ENCODE data around the gene SHD.

DNA sequence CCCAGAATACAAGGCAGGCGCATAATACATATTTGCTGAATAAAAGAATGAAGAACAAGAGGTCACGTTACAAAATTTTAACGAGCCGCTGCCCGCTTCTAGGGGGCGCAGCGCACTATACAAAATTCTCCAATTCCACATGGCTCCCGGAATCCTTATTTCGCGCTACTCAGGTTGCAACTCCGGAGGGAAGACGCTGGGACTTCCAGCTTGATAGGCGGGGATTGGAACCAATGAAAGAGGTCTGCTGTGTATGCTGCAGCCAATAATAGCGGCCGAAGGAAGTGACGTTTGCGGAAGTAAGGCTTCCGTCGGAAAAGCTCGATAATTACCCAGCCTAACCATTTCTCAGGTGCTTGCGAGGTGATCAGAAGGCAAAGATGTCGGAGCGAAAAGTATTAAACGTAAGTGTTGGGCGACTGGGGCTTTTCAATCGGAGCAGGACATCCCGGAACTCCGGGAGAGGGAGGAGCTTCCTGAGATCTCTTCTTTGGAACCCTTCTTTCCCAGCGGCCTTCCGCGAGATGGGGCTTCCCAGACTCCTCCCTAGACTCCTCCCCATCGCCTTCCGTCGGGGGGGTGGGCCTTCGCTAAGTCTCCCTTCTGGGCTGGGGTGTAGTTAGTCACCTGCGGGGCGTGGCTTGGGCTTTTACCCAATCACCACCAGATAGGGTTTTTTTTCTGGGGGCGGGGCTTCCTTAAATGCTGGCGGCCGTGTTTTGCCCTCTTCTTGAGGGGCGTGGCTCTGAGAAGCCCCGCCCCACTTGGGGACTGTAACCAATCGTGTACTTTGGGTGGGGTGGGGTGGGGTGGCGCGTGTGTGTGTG, 32.1 kb upstream of the SHD start, which contains the start of gene YJU2:
- TF ChIP-seq, protein P1, sequence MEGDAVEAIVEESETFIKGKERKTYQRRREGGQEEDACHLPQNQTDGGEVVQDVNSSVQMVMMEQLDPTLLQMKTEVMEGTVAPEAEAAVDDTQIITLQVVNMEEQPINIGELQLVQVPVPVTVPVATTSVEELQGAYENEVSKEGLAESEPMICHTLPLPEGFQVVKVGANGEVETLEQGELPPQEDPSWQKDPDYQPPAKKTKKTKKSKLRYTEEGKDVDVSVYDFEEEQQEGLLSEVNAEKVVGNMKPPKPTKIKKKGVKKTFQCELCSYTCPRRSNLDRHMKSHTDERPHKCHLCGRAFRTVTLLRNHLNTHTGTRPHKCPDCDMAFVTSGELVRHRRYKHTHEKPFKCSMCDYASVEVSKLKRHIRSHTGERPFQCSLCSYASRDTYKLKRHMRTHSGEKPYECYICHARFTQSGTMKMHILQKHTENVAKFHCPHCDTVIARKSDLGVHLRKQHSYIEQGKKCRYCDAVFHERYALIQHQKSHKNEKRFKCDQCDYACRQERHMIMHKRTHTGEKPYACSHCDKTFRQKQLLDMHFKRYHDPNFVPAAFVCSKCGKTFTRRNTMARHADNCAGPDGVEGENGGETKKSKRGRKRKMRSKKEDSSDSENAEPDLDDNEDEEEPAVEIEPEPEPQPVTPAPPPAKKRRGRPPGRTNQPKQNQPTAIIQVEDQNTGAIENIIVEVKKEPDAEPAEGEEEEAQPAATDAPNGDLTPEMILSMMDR (IDR thresholded peaks at IDR 0.05; ENCODE audit: low read length): peak; percentile 82
- no peak for TF ChIP-seq EZH2 (IDR thresholded peaks at IDR 0.05; ENCODE audit: borderline replicate concordance, low read length)
